Uterus (tissue), 2 donors: ENCODE data around the gene SORL1.

ENCODE experiments used
- POLR2A ChIP-seq, 2 donors: fragments of 450-650 bp; IDR thresholded peaks; one replicate each; pipeline ENCODE4 v1.6.1; 2016; ENCODE audit warnings: antibody characterized with exemption in 2 of 2, mild to moderate bottlenecking in 1 of 2, moderate library complexity in 1 of 2
- TF ChIP-seq, protein P1 (sequence below), 4 experiments: fragments of 200-600 bp in 2 of 4; fragments of 450-650 bp in 2 of 4; sonication (generic) in 2 of 4; IDR thresholded peaks; one replicate each; pipeline ENCODE4 v1.5.1; 2016 to 2019; ENCODE audit warnings: antibody characterized with exemption in 4 of 4, mild to moderate bottlenecking in 2 of 4, moderate library complexity in 1 of 4

DNA sequence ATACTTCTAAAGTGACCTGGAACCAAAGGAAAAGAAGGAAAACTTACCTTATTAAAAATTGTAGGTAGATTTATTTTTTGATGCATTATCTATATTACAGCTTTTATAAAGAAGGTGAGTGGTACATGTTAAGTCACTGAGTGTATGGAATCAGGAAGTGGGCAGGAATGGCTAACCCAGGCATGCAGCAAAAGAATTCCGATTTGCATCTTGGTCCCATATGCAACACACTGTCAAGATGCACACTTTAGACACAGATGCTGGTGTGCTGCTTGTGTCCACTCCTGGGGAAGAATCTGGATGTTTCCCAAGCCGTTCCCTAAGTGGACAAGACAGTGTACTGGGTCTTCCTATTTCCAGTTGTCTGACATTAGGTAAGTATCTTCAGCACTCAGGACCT, 100.5 kb downstream of the SORL1 start:
- TF ChIP-seq, protein P1, sequence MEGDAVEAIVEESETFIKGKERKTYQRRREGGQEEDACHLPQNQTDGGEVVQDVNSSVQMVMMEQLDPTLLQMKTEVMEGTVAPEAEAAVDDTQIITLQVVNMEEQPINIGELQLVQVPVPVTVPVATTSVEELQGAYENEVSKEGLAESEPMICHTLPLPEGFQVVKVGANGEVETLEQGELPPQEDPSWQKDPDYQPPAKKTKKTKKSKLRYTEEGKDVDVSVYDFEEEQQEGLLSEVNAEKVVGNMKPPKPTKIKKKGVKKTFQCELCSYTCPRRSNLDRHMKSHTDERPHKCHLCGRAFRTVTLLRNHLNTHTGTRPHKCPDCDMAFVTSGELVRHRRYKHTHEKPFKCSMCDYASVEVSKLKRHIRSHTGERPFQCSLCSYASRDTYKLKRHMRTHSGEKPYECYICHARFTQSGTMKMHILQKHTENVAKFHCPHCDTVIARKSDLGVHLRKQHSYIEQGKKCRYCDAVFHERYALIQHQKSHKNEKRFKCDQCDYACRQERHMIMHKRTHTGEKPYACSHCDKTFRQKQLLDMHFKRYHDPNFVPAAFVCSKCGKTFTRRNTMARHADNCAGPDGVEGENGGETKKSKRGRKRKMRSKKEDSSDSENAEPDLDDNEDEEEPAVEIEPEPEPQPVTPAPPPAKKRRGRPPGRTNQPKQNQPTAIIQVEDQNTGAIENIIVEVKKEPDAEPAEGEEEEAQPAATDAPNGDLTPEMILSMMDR (IDR thresholded peaks at IDR 0.05), result no peak
- no peak for TF ChIP-seq POLR2A (IDR thresholded peaks at IDR 0.05)
